Measurements from ENCODE around the gene AP4S1. TPM values are rescaled to one million over a fixed set of nuclear protein-coding genes. Genes with fewer than 3 reads are reported as not detected.
A peak's percentile ranks its signal among the peaks of the same experiment; 100 is the strongest.
"Not testable (repeated sequence)": the region's sequence is repeated elsewhere in the genome, so short reads cannot be mapped to it uniquely, and the experiment has no call there.

The AP4S1 gene
- total and polyA plus RNA-seq, 12 donors = 4.4 to 20.6 (median 7.3) TPM

GRCh38 chr14:31090883-31091764 lies 65.7 kb downstream of the AP4S1 start:
- peak in 1 of 2 donors; percentile 71 for TF ChIP-seq POLR2A (IDR thresholded peaks at IDR 0.05)
- TF ChIP-seq CTCF (IDR thresholded peaks at IDR 0.05) = no peak
- intact Hi-C loops (cut with DNase I) = no loop called here
- no peaks in the 10 kb centered on the region for H3K27me3 ChIP-seq
- peak overlapping the region; percentile 80 to 97 (median 90) for H3K27ac ChIP-seq
- H3K4me3 ChIP-seq = no peak overlapping the region
- peak; percentile 66 to 91 (median 85) for DNase-seq
- no peaks in the 10 kb centered on the region for H3K36me3 ChIP-seq (replicated peaks in 1 of 2)
- WGBS, 4 donors = 36 to 47% (median 41%) methylated on average over 5 of the region's 5 CpGs
- H3K9me3 ChIP-seq (replicated peaks in 1 of 3) = no peaks in the 10 kb centered on the region
- peaks cover 15 to 23% of the 10 kb centered on the region in 2 donors for H3K4me1 ChIP-seq (replicated peaks in 1 of 2)

GRCh38 chr14:31092160-31092708 lies 66.8 kb downstream of the AP4S1 start:
- H3K27ac ChIP-seq = peak overlapping the region in 4 of 5 donors; percentile 80 to 93 (median 88)
- intact Hi-C loops (cut with DNase I) = no loop called here

GRCh38 chr14:31093884-31094839 lies 68.7 kb downstream of the AP4S1 start:
- H3K27ac ChIP-seq; H3K4me3 ChIP-seq; H3K27me3 ChIP-seq; intact Hi-C loops (cut with DNase I); H3K9me3 ChIP-seq (replicated peaks in 1 of 3); DNase-seq: not testable (repeated sequence)
- peaks cover 0 to 20% of the 10 kb centered on the region in 2 donors for H3K36me3 ChIP-seq (replicated peaks in 1 of 2)
- H3K4me1 ChIP-seq (replicated peaks in 1 of 2) = peaks cover 15 to 23% of the 10 kb centered on the region in 2 donors
- WGBS, 4 donors = 85 to 93% (median 91%) methylated on average over 9 to 10 of the region's 10 CpGs

More at GRCh38 chr14:31092160-31092708, 66.8 kb downstream of the AP4S1 start:
- Histone ChIP-seq H3K9me3 (replicated peaks in 1 of 3) (no peaks in the 10 kb centered on the region), H3K36me3 (replicated peaks in 1 of 2) (peaks cover 0 to under 1% of the 10 kb centered on the region in 2 donors), H3K4me1 (replicated peaks in 1 of 2) (peaks cover 15 to 23% of the 10 kb centered on the region in 2 donors), H3K27me3 (no peaks in the 10 kb centered on the region), H3K4me3 (no peak overlapping the region)
- TF ChIP-seq POLR2A (IDR thresholded peaks at IDR 0.05) = no peak
- no peak for TF ChIP-seq CTCF (IDR thresholded peaks at IDR 0.05)
- no peak for DNase-seq
- whole genome bisulfite sequencing, 4 donors = 61 to 74% (median 69%) methylated on average over 2 of the region's 2 CpGs

- intact Hi-C loops (cut with DNase I); H3K4me3 ChIP-seq; H3K27ac ChIP-seq; H3K9me3 ChIP-seq (replicated peaks in 1 of 3); DNase-seq; H3K27me3 ChIP-seq: not testable (repeated sequence)
- H3K4me1 ChIP-seq (replicated peaks in 1 of 2) = peaks cover 9 to 15% of the 10 kb centered on the region in 2 donors
- WGBS, 4 donors = 95 to 98% (median 98%) methylated on average over 8 of the region's 8 CpGs
- H3K36me3 ChIP-seq (replicated peaks in 1 of 2) = peaks cover 0 to 37% of the 10 kb centered on the region in 2 donors
These were observed 70.4 kb downstream of the AP4S1 start for GRCh38 chr14:31095817-31096216.
